Loucy (cell line): ENCODE results near the gene TYW5.

Source experiments
- EZH2phosphoT487 ChIP-seq: fragments of 200-600 bp; IDR thresholded peaks from 2 replicates; pipeline ENCODE4 v1.6.1; 2018; ENCODE audit warnings: antibody characterized with exemption, mild to moderate bottlenecking, moderate library complexity, borderline replicate concordance
- TF ChIP-seq, protein P1 (sequence below): fragments of 200-600 bp; sonication (generic); conservative IDR thresholded peaks from 2 replicates; pipeline ENCODE4 v1.5.1; 2014; ENCODE audit warnings: mild to moderate bottlenecking, antibody characterized with exemption, low read length

DNA sequence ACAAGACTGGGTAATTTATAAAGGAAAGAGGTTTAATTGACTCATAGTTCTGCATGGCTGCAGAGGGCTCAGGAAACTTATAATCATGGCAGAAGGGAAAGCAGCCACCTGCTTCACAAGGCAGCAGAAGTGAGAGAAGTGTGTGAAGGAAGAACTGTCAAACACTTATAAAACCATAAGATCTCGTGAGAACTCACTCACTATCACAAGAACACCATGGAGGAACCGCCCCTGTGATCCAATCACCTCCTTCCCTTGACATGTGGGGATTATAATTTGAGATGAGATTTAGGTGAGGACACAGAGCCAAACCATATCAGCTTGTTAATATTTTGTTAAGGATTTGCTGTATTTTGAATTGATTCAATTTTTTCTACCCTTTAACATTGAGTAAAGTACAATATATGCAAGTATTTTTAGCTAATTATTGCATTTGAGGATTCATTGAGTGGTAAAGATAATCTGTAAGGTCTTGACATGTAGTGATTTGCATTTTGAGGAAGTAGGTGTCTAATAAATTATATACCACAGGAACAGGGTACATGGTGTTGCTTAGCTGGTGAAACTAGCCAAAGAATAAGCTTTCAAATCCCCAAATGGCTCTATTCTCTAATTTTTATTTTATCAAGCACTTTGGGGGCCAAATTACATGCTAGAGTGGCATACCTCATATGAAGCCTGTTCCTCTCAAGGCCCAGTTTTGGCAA lies 48.1 kb downstream of the TYW5 start:
- TF ChIP-seq, protein P1, sequence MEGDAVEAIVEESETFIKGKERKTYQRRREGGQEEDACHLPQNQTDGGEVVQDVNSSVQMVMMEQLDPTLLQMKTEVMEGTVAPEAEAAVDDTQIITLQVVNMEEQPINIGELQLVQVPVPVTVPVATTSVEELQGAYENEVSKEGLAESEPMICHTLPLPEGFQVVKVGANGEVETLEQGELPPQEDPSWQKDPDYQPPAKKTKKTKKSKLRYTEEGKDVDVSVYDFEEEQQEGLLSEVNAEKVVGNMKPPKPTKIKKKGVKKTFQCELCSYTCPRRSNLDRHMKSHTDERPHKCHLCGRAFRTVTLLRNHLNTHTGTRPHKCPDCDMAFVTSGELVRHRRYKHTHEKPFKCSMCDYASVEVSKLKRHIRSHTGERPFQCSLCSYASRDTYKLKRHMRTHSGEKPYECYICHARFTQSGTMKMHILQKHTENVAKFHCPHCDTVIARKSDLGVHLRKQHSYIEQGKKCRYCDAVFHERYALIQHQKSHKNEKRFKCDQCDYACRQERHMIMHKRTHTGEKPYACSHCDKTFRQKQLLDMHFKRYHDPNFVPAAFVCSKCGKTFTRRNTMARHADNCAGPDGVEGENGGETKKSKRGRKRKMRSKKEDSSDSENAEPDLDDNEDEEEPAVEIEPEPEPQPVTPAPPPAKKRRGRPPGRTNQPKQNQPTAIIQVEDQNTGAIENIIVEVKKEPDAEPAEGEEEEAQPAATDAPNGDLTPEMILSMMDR = no peak
- no peak for TF ChIP-seq EZH2phosphoT487
